PC-3 (cell line): ENCODE data around the gene STAG1. TPM values are rescaled to one million over a fixed set of nuclear protein-coding genes. Genes with fewer than 3 reads are reported as not detected.

Experiments
- ATAC-seq: fragments of 200-7000 bp; cut with Tn5 transposase; 2 replicates; pipeline ENCODE4 v1.9.1; 2020; ENCODE audit warnings: mild to moderate bottlenecking, moderate library complexity
- BruUV-seq: library from RNA; stranded (reverse); fragments of 400-500 nt; replicated peaks from 2 replicates; lab custom pipeline; 2021; lab: Mats Ljungman, UMichigan
- CTCF ChIA-PET: fragments of 300-600 bp; sonication (Branson Sonifier 250); formaldehyde crosslinking; loops from one replicate; lab custom pipeline; 2022; ENCODE audit warnings: antibody characterized with exemption; lab: Charles Lee
- POLR2A ChIA-PET: fragments of 300-600 bp; sonication (Branson Sonifier 250); formaldehyde crosslinking; loops from one replicate; lab custom pipeline; 2022; ENCODE audit warnings: antibody characterized with exemption; ENCODE audit not compliant: unreplicated experiment; lab: Charles Lee
- DNase-seq: peaks from one replicate; pipeline ENCODE4 v3.0.0-alpha.2; 2015
- H2AFZ ChIP-seq: fragments of 300-600 bp; sonication (generic); 2 replicates; pipeline ENCODE4 v1.6.0; 2016; ENCODE audit warnings: antibody characterized with exemption, low read length
- H3F3A ChIP-seq: fragments of 300-600 bp; sonication (generic); one replicate; pipeline ENCODE4 v1.6.0; 2017; ENCODE audit warnings: antibody characterized with exemption, low read length, control low read depth, mild to moderate bottlenecking; ENCODE audit not compliant: unreplicated experiment
- H3K27ac ChIP-seq: fragments of 300-600 bp; sonication (generic); 2 replicates; pipeline ENCODE4 v1.5.1; 2016; ENCODE audit warnings: mild to moderate bottlenecking, low read length
- H3K27me3 ChIP-seq: fragments of 300-600 bp; sonication (generic); 2 replicates; pipeline ENCODE4 v1.6.1; 2016; ENCODE audit warnings: low read length, mixed read lengths
- H3K36me3 ChIP-seq: fragments of 300-600 bp; sonication (generic); 2 replicates; pipeline ENCODE4 v1.6.1; 2016; ENCODE audit warnings: low read depth, mixed run types, low read length, mixed read lengths
- H3K4me1 ChIP-seq: fragments of 300-600 bp; sonication (generic); 2 replicates; pipeline ENCODE4 v1.5.1; 2016; ENCODE audit warnings: low read length; ENCODE audit not compliant: insufficient read depth
- H3K4me2 ChIP-seq: fragments of 300-600 bp; sonication (generic); 2 replicates; pipeline ENCODE4 v1.6.0; 2016; ENCODE audit warnings: low read length
- H3K4me3 ChIP-seq: fragments of 300-600 bp; sonication (generic); 2 replicates; pipeline ENCODE4 v1.5.1; 2016; ENCODE audit warnings: mild to moderate bottlenecking, low read length, mixed read lengths
- H3K79me2 ChIP-seq: fragments of 300-600 bp; sonication (generic); 2 replicates; pipeline ENCODE4 v1.6.1; 2017; ENCODE audit warnings: low read length, mixed read lengths
- H3K9ac ChIP-seq: fragments of 300-600 bp; sonication (generic); 2 replicates; pipeline ENCODE4 v1.6.0; 2016; ENCODE audit warnings: mild to moderate bottlenecking, low read length
- H3K9me2 ChIP-seq: fragments of 300-600 bp; sonication (generic); replicated peaks from 2 replicates; pipeline ENCODE4 v1.6.1; 2016; ENCODE audit warnings: mixed run types, low read length, mixed read lengths
- H3K9me3 ChIP-seq: fragments of 300-600 bp; sonication (generic); 2 replicates; pipeline ENCODE4 v1.6.1; 2016; ENCODE audit warnings: low read length, mixed read lengths
- H4K20me1 ChIP-seq: fragments of 300-600 bp; sonication (generic); 2 replicates; pipeline ENCODE4 v1.6.1; 2016; ENCODE audit warnings: low read length, mixed read lengths
- EZH2 ChIP-seq: fragments of 300-600 bp; sonication (generic); IDR thresholded peaks from one replicate; pipeline ENCODE4 v1.6.1; 2017; ENCODE audit warnings: antibody characterized with exemption, mild to moderate bottlenecking, low read length; ENCODE audit not compliant: unreplicated experiment
- EZH2phosphoT487 ChIP-seq: fragments of 300-600 bp; sonication (generic); IDR thresholded peaks from 2 replicates; pipeline ENCODE4 v1.6.1; 2018; ENCODE audit warnings: mild to moderate bottlenecking, antibody characterized with exemption, low read length, borderline replicate concordance
- intact Hi-C: fragments of 100-400 bp; cut with micrococcal nuclease; formaldehyde crosslinking; loops from 2 replicates; pipeline ENCODE4 v1.9.0; 2023
- total RNA-seq: library from RNA; depleted of rRNA; stranded (reverse); fragments of >200 nt; gene quantifications from 2 replicates; pipeline ENCODE4 v1.2.3, GENCODE V29; 2014
- TF ChIP-seq, protein P1 (sequence below): fragments of 300-600 bp; sonication (generic); conservative IDR thresholded peaks from 2 replicates; pipeline ENCODE4 v1.5.1; 2017; ENCODE audit warnings: antibody characterized with exemption, low read depth, mild to moderate bottlenecking, low read length

The STAG1 gene
- total RNA-seq, 1 experiment from 2014 or later: 14.6 TPM

DNA sequence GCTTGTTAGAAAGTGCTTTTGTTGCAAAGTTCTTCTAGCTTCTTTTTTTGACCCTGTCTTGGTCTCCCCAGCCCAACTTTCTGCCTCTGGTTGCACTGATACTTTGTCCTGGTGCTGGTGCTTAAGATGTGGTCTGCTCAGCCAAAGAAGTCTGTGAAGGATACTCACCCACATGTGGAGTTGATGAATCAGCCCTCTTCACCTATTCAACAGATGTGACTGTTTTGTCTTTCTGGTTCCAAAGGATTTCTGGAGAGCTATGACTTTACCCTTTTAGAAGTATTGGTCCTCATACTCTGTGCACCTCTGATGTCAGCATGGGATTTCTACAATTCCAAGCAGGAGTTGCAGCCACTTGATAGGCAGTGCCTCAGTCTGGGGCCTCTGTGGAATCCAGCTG is 418.0 kb downstream of the STAG1 start:
- H3K9me3 ChIP-seq: no peaks in the 10 kb centered on the region
- no peak for DNase-seq
- no peak overlapping the region for H3K4me2 ChIP-seq
- no peak for TF ChIP-seq EZH2
- TF ChIP-seq, protein P1, sequence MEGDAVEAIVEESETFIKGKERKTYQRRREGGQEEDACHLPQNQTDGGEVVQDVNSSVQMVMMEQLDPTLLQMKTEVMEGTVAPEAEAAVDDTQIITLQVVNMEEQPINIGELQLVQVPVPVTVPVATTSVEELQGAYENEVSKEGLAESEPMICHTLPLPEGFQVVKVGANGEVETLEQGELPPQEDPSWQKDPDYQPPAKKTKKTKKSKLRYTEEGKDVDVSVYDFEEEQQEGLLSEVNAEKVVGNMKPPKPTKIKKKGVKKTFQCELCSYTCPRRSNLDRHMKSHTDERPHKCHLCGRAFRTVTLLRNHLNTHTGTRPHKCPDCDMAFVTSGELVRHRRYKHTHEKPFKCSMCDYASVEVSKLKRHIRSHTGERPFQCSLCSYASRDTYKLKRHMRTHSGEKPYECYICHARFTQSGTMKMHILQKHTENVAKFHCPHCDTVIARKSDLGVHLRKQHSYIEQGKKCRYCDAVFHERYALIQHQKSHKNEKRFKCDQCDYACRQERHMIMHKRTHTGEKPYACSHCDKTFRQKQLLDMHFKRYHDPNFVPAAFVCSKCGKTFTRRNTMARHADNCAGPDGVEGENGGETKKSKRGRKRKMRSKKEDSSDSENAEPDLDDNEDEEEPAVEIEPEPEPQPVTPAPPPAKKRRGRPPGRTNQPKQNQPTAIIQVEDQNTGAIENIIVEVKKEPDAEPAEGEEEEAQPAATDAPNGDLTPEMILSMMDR: no peak
- TF ChIP-seq EZH2phosphoT487: no peak
- no peaks in the 10 kb centered on the region for H3K27me3 ChIP-seq
- intact Hi-C loops: no loop called here
- H3K27ac ChIP-seq: no peak overlapping the region
- H3K4me3 ChIP-seq: no peak overlapping the region
- no peaks in the 10 kb centered on the region for H3F3A ChIP-seq
- H3K79me2 ChIP-seq: no peaks in the 10 kb centered on the region
- no peak for ATAC-seq
- no peak overlapping the region for H2AFZ ChIP-seq
- no peaks in the 10 kb centered on the region for H3K9me2 ChIP-seq
- no peaks in the 10 kb centered on the region; the same call in 1 of the 2 replicates for H3K36me3 ChIP-seq
- ChIA-PET POLR2A (no interaction called here), CTCF (no interaction called here)
- no peaks in the 10 kb centered on the region for H3K4me1 ChIP-seq
- BruUV-seq: no TSS peak
- no peak overlapping the region for H3K9ac ChIP-seq
- H4K20me1 ChIP-seq: no peaks in the 10 kb centered on the region

DNA sequence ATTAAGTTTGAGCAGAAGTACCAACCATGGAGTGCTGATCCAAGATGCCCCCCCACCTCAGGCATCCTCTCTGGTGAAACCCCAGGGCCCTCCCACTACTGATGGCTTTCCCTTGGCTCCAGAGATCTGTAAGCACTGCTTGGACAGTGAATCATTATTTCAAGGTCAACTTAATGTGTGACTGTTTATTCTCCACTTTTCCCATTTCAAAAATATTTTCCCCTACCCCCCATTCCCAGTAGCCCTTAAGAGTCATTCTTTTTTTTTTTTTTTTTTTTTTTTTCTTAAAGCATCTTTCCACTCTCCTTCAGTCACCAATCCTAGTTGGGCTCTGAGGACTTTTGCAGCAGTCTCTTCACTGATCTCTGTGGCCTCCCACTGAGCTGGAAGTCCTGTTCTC is 419.4 kb downstream of the STAG1 start:
- intact Hi-C loops: no loop called here
- Histone ChIP-seq H3K79me2 (no peaks in the 10 kb centered on the region), H3K36me3 (no peaks in the 10 kb centered on the region; the same call in 1 of the 2 replicates), H3K9me2 (no peaks in the 10 kb centered on the region), H3K4me1 (no peaks in the 10 kb centered on the region), H3F3A (no peaks in the 10 kb centered on the region), H3K27ac (no peak overlapping the region), H3K9ac (no peak overlapping the region), H3K27me3 (no peaks in the 10 kb centered on the region), H4K20me1 (no peaks in the 10 kb centered on the region), H3K9me3 (no peaks in the 10 kb centered on the region), H3K4me3 (no peak overlapping the region), H3K4me2 (no peak overlapping the region), H2AFZ (no peak overlapping the region)
- no peak for TF ChIP-seq EZH2phosphoT487
- no peak for TF ChIP-seq EZH2
- TF ChIP-seq, protein P1: no peak
- ATAC-seq: no peak
- no TSS peak for BruUV-seq
- no peak for DNase-seq
- ChIA-PET CTCF (no interaction called here), POLR2A (no interaction called here)

DNA sequence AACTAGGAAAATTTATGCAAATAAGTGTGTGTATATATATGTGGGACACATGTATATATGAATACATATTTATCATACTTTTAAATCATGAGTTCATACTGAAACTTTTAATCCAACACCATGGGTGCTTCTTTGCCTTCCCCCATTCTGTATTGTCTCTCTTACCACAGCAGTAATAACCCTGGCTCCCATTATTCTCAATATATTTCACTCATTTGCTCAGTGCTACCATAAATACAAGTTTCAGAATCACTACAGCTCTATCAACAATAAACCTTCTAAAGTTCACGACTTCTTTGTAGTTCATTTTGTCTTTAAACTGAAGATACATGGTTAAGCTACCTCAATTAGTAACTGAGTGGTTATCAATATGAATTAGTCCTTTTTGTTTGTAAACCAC is 419.9 kb downstream of the STAG1 start:
- POLR2A ChIA-PET: no interaction called here
- no peaks in the 10 kb centered on the region for H3K79me2 ChIP-seq
- CTCF ChIA-PET: no interaction called here

More for the DNA sequence above, 419.9 kb downstream of the STAG1 start:
- H3K9ac ChIP-seq: no peak overlapping the region
- no peak overlapping the region for H3K4me3 ChIP-seq
- no peaks in the 10 kb centered on the region for H3K9me3 ChIP-seq
- H3K4me1 ChIP-seq: no peaks in the 10 kb centered on the region
- DNase-seq (no peak), ATAC-seq (no peak)
- no peaks in the 10 kb centered on the region for H3K9me2 ChIP-seq
- no peak overlapping the region for H2AFZ ChIP-seq
- H3K4me2 ChIP-seq: no peak overlapping the region
- no peaks in the 10 kb centered on the region for H4K20me1 ChIP-seq
- H3F3A ChIP-seq: no peaks in the 10 kb centered on the region
- no peaks in the 10 kb centered on the region; the same call in 1 of the 2 replicates for H3K36me3 ChIP-seq
- intact Hi-C loops: no loop called here
- H3K27ac ChIP-seq: no peak overlapping the region
- TF ChIP-seq, protein P1: no peak
- TF ChIP-seq EZH2phosphoT487 (no peak), EZH2 (no peak)
- no peaks in the 10 kb centered on the region for H3K27me3 ChIP-seq
- no TSS peak for BruUV-seq
